GM23338 (cell line): Measurements from ENCODE around the gene NFKBIA.

Experiments used
- EZH2 ChIP-seq: fragments of 200-600 bp; sonication (generic); IDR thresholded peaks from one replicate; pipeline ENCODE4 v1.8.0; 2017; ENCODE audit warnings: antibody characterized with exemption, mild to moderate bottlenecking, low read depth; ENCODE audit not compliant: unreplicated experiment
- JUNB ChIP-seq: IDR thresholded peaks from one replicate; pipeline ENCODE4 v1.6.1; 2016; ENCODE audit warnings: antibody characterized with exemption; ENCODE audit not compliant: unreplicated experiment
- TF ChIP-seq, protein P1 (sequence below), 2 experiments: fragments of 200-600 bp in 1 of 2; sonication (generic) in 1 of 2; conservative IDR thresholded peaks; 2 replicates each; pipeline versions ENCODE4 v1.5.1 to v1.6.1; 2016 to 2017; ENCODE audit warnings: antibody characterized with exemption in 2 of 2, low read depth in 2 of 2, mild to moderate bottlenecking in 2 of 2, moderate library complexity in 1 of 2

DNA sequence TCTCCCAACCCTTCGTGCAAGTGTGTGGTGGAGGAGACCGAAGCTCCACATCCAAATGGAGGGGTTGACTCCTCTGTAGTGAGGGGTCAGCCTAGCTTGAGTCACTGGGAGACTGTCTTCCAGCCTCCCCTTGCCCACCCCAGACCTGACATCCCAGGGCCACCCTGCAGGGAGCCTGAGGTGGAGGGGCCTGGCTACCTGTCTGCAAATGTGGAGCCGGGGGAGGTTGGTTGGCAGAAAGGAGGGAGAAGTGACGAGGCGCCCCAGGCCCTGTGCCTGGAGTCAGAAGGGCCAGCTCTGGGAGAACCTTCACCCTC lies 37.5 kb downstream of the NFKBIA start:
- TF ChIP-seq, protein P1, sequence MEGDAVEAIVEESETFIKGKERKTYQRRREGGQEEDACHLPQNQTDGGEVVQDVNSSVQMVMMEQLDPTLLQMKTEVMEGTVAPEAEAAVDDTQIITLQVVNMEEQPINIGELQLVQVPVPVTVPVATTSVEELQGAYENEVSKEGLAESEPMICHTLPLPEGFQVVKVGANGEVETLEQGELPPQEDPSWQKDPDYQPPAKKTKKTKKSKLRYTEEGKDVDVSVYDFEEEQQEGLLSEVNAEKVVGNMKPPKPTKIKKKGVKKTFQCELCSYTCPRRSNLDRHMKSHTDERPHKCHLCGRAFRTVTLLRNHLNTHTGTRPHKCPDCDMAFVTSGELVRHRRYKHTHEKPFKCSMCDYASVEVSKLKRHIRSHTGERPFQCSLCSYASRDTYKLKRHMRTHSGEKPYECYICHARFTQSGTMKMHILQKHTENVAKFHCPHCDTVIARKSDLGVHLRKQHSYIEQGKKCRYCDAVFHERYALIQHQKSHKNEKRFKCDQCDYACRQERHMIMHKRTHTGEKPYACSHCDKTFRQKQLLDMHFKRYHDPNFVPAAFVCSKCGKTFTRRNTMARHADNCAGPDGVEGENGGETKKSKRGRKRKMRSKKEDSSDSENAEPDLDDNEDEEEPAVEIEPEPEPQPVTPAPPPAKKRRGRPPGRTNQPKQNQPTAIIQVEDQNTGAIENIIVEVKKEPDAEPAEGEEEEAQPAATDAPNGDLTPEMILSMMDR (conservative IDR thresholded peaks at IDR 0.05; ENCODE audit: low read depth in 2 of 2) = no peak
- TF ChIP-seq JUNB (no peak), EZH2 (no peak)
